ENCODE results near the gene ORC5.

The ORC5 gene

DNA sequence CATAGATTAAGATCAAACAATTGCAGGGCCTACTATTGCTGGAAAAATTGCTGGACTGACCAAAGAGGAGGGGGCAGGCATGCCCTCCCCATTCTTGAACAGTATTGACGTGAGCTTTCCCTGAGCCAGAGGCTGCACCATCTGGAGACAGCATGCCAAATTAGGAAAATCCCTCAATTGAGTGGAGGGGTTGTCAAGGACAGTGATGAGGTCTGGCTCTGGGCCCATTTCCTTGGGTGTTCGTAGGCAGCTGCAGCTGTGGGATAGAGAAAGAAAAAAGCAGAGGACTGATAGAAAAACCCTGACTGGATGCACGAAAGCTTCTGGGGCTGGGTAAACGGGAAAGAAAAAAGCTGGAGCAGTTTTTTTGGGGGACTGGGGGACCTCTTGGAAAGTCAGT lies 22.8 kb upstream of the ORC5 start:
- DNase-seq (ENCODE audit: low read depth), result no peak
- TF ChIP-seq, protein P1, sequence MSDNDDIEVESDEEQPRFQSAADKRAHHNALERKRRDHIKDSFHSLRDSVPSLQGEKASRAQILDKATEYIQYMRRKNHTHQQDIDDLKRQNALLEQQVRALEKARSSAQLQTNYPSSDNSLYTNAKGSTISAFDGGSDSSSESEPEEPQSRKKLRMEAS (IDR thresholded peaks at IDR 0.05; ENCODE audit: low read depth, low read length), result no peak
- no peak for TF ChIP-seq POLR2A (IDR thresholded peaks at IDR 0.05; ENCODE audit: extremely low read depth, insufficient read length)
- no peak overlapping the region for H3K4me3 ChIP-seq (ENCODE audit: low read depth, low read length)

DNA sequence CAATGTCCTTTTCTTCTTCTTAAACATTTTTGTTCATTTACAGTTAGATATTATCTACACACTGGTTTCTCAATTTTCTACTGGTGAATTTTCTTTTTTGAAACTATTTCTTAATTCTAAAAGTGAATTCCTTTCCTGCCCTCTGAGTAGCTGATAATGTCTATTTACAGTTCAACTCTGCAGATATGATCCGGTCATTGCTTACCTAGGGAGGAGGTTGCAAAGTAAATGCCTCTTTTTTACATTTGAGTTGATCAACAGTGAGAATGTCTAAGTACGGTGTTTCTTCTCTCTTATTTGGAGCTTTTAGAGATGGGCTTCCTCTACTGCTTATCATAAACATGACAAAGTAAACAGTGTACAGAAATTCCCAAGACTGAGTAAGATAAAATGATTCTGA lies 20.6 kb upstream of the ORC5 start:
- no peak overlapping the region for H3K4me3 ChIP-seq (ENCODE audit: low read depth, low read length)
- TF ChIP-seq, protein P1 (IDR thresholded peaks at IDR 0.05; ENCODE audit: low read depth, low read length), result no peak
- TF ChIP-seq POLR2A (IDR thresholded peaks at IDR 0.05; ENCODE audit: extremely low read depth, insufficient read length) (no peak), CTCF (IDR thresholded peaks at IDR 0.05; ENCODE audit: low read depth, low read length) (no peak), MYC (IDR thresholded peaks at IDR 0.05; ENCODE audit: low read depth, low read length) (no peak)
- no peak for DNase-seq (ENCODE audit: low read depth)

GRCh38 chr7:104225451-104225850 lies 17.6 kb upstream of the ORC5 start:
- TF ChIP-seq POLR2A (IDR thresholded peaks at IDR 0.05; ENCODE audit: extremely low read depth, insufficient read length), result no peak
- no peak for TF ChIP-seq MYC (IDR thresholded peaks at IDR 0.05; ENCODE audit: low read depth, low read length)
- TF ChIP-seq, protein P1 (IDR thresholded peaks at IDR 0.05; ENCODE audit: low read depth, low read length), result no peak
- no peak for TF ChIP-seq CTCF (IDR thresholded peaks at IDR 0.05; ENCODE audit: low read depth, low read length)
- no peak overlapping the region for H3K4me3 ChIP-seq (ENCODE audit: low read depth, low read length)
- no peak for DNase-seq (ENCODE audit: low read depth)

- H3K4me3 ChIP-seq (ENCODE audit: low read depth, low read length), result no peak overlapping the region
- TF ChIP-seq MYC (IDR thresholded peaks at IDR 0.05; ENCODE audit: low read depth, low read length), result no peak
- TF ChIP-seq, protein P1 (IDR thresholded peaks at IDR 0.05; ENCODE audit: low read depth, low read length), result no peak
- no peak for TF ChIP-seq CTCF (IDR thresholded peaks at IDR 0.05; ENCODE audit: low read depth, low read length)
- no peak for TF ChIP-seq POLR2A (IDR thresholded peaks at IDR 0.05; ENCODE audit: extremely low read depth, insufficient read length)
- DNase-seq (ENCODE audit: low read depth), result no peak
Measured at GRCh38 chr7:104217620-104218019, 9.8 kb upstream of the ORC5 start.

GRCh38 chr7:104209063-104209462 lies 1.2 kb upstream of the ORC5 start:
- H3K4me3 ChIP-seq (ENCODE audit: low read depth, low read length), result no peak overlapping the region
- TF ChIP-seq CTCF (IDR thresholded peaks at IDR 0.05; ENCODE audit: low read depth, low read length), result no peak
- no peak for TF ChIP-seq MYC (IDR thresholded peaks at IDR 0.05; ENCODE audit: low read depth, low read length)
- TF ChIP-seq POLR2A (IDR thresholded peaks at IDR 0.05; ENCODE audit: extremely low read depth, insufficient read length), result no peak
- TF ChIP-seq, protein P1 (IDR thresholded peaks at IDR 0.05; ENCODE audit: low read depth, low read length), result no peak
- DNase-seq (ENCODE audit: low read depth), result no peak

- peak; percentile 7 for DNase-seq (ENCODE audit: low read depth)
- peak overlapping the region; percentile 86 for H3K4me3 ChIP-seq (ENCODE audit: low read depth, low read length)
- TF ChIP-seq POLR2A (IDR thresholded peaks at IDR 0.05; ENCODE audit: extremely low read depth, insufficient read length), result no peak
- TF ChIP-seq MYC (IDR thresholded peaks at IDR 0.05; ENCODE audit: low read depth, low read length), result no peak
- TF ChIP-seq, protein P1 (IDR thresholded peaks at IDR 0.05; ENCODE audit: low read depth, low read length), result no peak
- no peak for TF ChIP-seq CTCF (IDR thresholded peaks at IDR 0.05; ENCODE audit: low read depth, low read length)
Measured at GRCh38 chr7:104208421-104208780, 588 bp upstream of the ORC5 start.
